ENCODE results near the gene ENPEP.
A peak's percentile ranks its signal among the peaks of the same experiment; 100 is the strongest.
"Not testable (repeated sequence)": the region's sequence is repeated elsewhere in the genome, so short reads cannot be mapped to it uniquely, and the experiment has no call there.

Gene ENPEP

GRCh38 chr4:110486256-110486655 lies 10.3 kb downstream of the ENPEP start:
- no peak for DNase-seq

- not testable (repeated sequence) for DNase-seq
These were observed 10.9 kb downstream of the ENPEP start for GRCh38 chr4:110486850-110487249.

- no peak for DNase-seq
These were observed 11.9 kb downstream of the ENPEP start for GRCh38 chr4:110487873-110488272.

- DNase-seq, result no peak
These were observed 14.1 kb downstream of the ENPEP start for GRCh38 chr4:110489901-110490508.

- DNase-seq, result no peak
These were observed 16.6 kb downstream of the ENPEP start for GRCh38 chr4:110492522-110492921.

GRCh38 chr4:110493520-110493919 lies 17.6 kb downstream of the ENPEP start:
- no peak for DNase-seq

DNA sequence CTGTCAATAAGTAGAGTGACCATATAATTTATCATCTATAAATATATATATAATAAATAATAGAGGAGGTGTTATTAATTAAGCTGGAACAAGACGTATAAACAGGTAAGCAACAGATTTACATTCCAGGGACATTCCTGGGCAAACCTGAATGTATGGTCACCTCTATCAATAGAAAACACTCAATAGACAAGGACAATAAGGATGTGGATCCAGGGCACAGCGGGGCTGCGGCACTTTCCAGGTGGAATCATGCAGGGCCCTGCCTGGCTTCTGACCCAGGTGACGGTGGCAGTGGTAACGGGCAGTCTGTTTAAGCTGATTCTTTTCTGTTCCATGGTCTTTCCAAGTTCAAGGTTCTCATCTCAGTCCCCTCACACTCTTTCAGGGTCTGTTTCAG lies 22.5 kb downstream of the ENPEP start:
- DNase-seq, result no peak

- DNase-seq, result no peak
These were observed 23.2 kb downstream of the ENPEP start for GRCh38 chr4:110499126-110499525.

- DNase-seq, result no peak
These were observed 25.9 kb downstream of the ENPEP start for GRCh38 chr4:110501826-110502225.

GRCh38 chr4:110503270-110504083 lies 27.5 kb downstream of the ENPEP start:
- no peak for DNase-seq

GRCh38 chr4:110504084-110504435 lies 28.1 kb downstream of the ENPEP start:
- no peak for DNase-seq

DNA sequence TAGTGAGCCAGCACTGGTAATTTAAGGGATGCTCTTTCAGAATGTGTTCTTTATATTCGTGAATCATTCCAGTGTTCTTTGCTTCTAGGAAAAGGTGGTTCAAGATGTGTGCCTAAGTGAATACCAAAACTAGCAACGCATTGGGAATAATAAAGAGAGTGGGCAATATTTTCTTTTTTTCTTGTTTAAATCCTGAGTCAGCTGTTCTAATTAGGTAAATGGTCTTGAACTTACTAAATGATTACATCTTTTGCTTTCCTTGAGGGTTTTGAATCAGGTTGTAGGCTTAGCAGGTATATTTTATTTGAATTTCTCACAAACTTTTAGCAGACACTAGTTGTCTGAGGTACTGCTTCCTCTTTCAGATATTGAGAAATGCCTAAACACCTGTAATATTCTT lies 29.5 kb downstream of the ENPEP start:
- DNase-seq, result no peak

DNA sequence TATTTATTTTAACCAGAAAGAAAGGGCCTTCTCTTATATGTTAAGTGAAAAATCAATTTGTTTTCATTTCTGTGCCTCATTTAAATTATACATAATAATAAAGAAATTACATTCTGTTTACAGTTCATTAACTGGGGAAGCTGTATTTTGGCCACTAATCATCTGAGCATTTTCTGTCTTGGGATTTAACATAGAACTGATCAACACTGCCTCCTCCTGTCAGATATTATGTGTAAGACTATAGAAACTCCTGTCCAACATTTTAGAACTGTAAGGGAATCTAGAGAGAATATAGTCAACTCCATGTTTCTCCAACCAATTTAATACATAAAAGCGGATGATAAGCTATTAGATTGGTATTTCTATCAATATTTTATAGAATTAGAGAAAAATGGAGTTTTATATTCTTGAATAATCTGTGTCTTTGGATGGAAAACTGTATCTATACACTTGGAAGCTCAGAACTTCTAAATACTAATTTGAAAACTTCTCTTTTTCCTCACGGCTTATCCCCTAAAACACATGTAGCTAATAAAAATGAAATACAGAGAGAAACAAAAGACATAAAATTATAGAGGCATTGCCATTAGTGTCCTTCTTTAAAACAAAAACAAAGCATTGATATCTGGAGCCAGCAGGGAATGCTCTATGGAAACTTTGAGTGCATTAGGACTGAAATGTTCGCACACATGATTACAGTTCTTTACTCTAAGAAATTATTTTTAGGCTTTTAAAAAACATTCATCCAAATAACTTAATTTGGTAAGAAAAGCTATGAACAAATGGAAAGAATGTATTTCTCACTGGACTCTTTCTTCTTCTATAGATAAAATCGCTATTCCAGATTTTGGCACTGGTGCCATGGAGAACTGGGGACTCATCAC lies 33.1 kb downstream of the ENPEP start:
- no peak for DNase-seq

- DNase-seq, result no peak
These were observed 34.3 kb downstream of the ENPEP start for GRCh38 chr4:110510277-110510676.

DNA sequence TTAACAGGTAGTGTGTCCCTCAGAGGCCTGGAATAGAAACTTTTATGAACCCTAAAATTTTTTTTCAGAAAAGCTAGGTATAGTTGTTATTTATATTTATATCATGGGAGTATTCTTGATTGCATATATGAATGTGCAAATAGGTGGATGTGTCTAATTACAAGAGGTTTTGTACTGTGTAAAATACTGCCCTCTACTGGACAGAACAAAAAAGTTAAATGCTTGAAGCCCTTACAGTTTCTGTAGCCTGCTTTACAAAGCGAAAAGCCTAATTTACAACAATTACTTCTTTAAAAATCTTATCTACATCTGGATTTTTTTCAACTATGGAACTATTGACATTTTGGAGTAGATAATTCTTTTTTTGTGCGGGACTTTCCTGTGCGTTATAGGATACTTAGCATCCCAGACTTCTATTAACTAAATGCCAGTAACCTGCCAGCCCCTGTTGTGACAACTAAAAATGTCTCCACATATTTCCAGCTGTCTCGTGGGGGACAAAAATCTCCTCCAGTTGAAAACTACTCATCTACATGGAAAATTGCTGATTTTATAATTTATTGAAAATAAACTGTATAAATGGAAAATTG lies 35.1 kb downstream of the ENPEP start:
- DNase-seq, result no peak

GRCh38 chr4:110512901-110513300 lies 36.9 kb downstream of the ENPEP start:
- no peak for DNase-seq

DNA sequence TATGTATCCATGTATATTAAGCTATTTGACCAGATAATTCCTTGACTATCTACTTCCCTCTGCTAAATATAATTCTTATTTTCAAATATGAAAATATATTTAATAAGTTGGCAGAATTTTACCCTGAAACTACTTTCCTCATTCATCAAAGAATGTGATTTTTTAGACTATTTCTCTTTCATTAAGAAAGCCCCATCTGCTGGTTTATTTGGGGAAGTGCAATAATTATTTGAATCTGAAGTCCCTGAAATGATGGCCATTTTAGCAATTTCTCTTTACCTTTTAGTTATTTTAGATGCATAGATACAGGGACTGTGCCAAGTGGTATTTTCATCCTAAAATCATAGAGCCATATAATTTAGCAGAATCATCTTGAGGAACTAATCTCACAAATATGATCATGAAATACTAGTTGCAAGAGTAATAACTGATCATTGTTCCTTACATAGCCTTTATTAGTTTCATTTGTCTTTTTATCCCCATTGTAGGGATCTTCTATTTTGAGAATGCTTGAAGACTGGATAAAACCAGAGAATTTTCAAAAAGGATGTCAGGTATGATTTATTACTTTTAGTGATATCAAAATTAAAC lies 39.0 kb downstream of the ENPEP start:
- DNase-seq, result no peak

GRCh38 chr4:110515676-110516075 lies 39.7 kb downstream of the ENPEP start:
- DNase-seq, result no peak

DNA sequence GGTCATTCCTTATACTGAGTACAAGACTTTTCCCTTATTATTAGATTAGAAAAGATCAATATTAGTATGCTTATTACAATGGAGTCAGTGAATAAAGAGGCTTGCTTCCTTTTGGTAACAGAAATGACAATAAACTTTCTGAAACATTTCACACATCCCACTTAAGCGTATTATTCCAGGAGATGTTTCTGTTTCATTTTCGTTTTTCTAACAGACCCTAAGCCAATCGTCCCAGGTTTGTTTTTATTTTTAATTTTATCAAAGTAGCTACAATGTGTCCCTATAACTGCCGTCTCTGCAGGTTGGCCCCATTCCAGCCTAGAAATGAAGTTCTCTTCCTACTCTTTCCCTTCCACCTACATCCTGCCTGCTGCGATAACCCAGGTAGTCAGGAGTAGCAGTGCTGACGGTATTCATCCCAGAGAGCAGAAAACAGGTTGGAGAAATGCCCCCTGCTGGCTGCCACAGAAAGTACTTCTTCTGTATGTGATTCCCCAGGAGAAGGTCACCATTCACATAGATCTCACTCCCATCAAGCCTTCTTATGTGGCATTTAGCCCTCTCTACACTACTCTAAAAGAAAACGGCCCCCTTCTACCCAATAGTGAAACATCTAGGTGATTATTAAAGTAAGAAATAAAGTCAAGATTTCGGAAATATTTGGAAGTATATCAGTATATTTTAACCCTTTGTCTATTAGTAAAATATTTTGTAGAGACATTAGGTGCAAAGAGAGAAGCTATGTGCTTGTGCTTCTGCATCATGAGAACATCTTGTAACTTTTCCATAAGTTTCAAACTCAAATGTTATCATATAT lies 40.4 kb downstream of the ENPEP start:
- DNase-seq, result peak; percentile 35

- no peak for DNase-seq
These were observed 43.0 kb downstream of the ENPEP start for GRCh38 chr4:110518889-110519490.

DNA sequence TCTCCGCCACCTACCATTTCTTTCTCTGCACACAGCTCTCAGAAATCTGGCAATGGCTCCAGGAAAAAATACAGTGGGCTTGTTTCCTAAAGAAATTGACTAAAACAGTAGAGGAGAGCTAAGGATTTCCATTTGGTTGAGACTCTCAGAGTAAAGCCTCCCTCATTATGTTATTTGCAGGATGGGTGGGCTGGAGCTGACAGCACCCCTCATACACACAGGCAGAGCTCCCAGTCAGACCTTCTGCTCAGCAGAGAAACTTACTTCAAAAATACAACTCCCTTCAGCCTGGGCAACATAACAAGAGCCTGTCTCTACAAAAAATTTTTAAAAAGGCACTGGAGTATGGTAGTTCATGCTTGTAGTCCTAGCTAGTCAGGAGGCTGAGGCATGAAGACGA lies 44.9 kb downstream of the ENPEP start:
- DNase-seq, result no peak

DNA sequence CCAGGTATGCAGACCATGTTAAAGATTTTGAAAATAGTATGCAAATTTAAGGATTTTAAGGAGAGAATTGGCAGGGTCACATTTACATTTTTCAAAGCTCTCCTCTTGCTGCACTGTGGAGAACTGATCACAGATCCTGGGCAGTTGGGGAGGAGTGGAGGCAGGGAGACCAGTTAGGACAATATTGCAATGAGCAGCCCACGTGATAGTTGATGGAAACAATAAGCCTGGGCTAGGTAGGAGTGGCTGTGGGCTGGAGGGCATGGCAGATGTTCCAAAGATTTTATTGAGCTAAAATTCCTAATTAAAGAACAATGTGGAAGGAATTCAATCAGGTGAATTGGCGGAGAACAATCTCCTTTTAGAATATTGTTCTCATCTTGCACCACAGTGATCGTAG lies 50.6 kb downstream of the ENPEP start:
- no peak for DNase-seq
